Smooth muscle cell (in vitro differentiated cells): ENCODE measurements around the gene RIN3. TPM values are rescaled to one million over a fixed set of nuclear protein-coding genes. Genes with fewer than 3 reads are reported as not detected.

Experiments used
- DNase-seq: peaks from one replicate; lab custom pipeline; 2025; ENCODE audit not compliant: unreplicated experiment; lab: John Stamatoyannopoulos, UW
- H2AFZ ChIP-seq: fragments of 200-600 bp; sonication (generic); 2 replicates; pipeline ENCODE4 v1.6.0; 2016; ENCODE audit warnings: antibody characterized with exemption, low read depth, mild to moderate bottlenecking
- H3F3A ChIP-seq: fragments of 200-600 bp; sonication (generic); 2 replicates; pipeline ENCODE4 v1.6.0; 2017; ENCODE audit warnings: antibody characterized with exemption, low read depth
- H3K27ac ChIP-seq: fragments of 200-600 bp; sonication (generic); 2 replicates; pipeline ENCODE4 v1.5.1; 2016; ENCODE audit warnings: low read depth, mild to moderate bottlenecking
- H3K27me3 ChIP-seq: fragments of 200-600 bp; sonication (generic); 2 replicates; pipeline ENCODE4 v1.6.1; 2016; ENCODE audit warnings: low read depth, mild to moderate bottlenecking
- H3K36me3 ChIP-seq: fragments of 200-600 bp; sonication (generic); 2 replicates; pipeline ENCODE4 v1.5.1; 2016; ENCODE audit warnings: low read depth
- H3K4me1 ChIP-seq: fragments of 200-600 bp; sonication (generic); 2 replicates; pipeline ENCODE4 v1.5.1; 2016; ENCODE audit warnings: low read depth
- H3K4me2 ChIP-seq: fragments of 200-600 bp; sonication (generic); 2 replicates; pipeline ENCODE4 v1.6.0; 2016; ENCODE audit warnings: mild to moderate bottlenecking
- H3K4me3 ChIP-seq: fragments of 200-600 bp; sonication (generic); 2 replicates; pipeline ENCODE4 v1.5.1; 2016; ENCODE audit warnings: mild to moderate bottlenecking
- H3K79me2 ChIP-seq: fragments of 200-600 bp; sonication (generic); 2 replicates; pipeline ENCODE4 v1.6.0; 2016; ENCODE audit warnings: low read depth, mild to moderate bottlenecking
- H3K9ac ChIP-seq: fragments of 200-600 bp; sonication (generic); 2 replicates; pipeline ENCODE4 v1.6.0; 2016; ENCODE audit warnings: low read depth
- H3K9me3 ChIP-seq: fragments of 200-600 bp; sonication (generic); replicated peaks from 2 replicates; pipeline ENCODE4 v1.5.1; 2016; ENCODE audit warnings: low read depth
- H4K20me1 ChIP-seq: fragments of 200-600 bp; sonication (generic); 2 replicates; pipeline ENCODE4 v1.6.0; 2016; ENCODE audit warnings: low read depth
- CTCF ChIP-seq: fragments of 200-600 bp; sonication (generic); IDR thresholded peaks from 2 replicates; pipeline ENCODE4 v1.5.1; 2017; ENCODE audit warnings: borderline replicate concordance, mild to moderate bottlenecking, antibody characterized with exemption; ENCODE audit not compliant: insufficient read depth, poor library complexity, severe bottlenecking
- WGBS: methylation state at CpG from one replicate; pipeline ENCODE4 v1.1.7; 2016; ENCODE audit warnings: low lambda C conversion rate; 5-methylcytosine and 5-hydroxymethylcytosine counted together
- polyA plus RNA-seq: library from polyadenylated mRNA; unstranded; fragments of >200 nt; fragmentation: Nextera tagmentation; extraction: Ambion mirVana; gene quantifications from 2 replicates; pipeline ENCODE4 v1.2.1, GENCODE V29; 2016
- total RNA-seq: library from RNA; depleted of rRNA; stranded (reverse); fragments of >200 nt; gene quantifications from 2 replicates; pipeline ENCODE4 v1.2.3, GENCODE V29; 2014

The RIN3 gene
- total and polyA plus RNA-seq, 2 experiments from 2014 or later: 2.7 to 3.8 TPM

- Histone ChIP-seq H3K9ac (peak overlapping the region; percentile 2), H3K36me3 (no peaks in the 10 kb centered on the region), H3F3A (peaks cover 14% of the 10 kb centered on the region), H3K9me3 (no peaks in the 10 kb centered on the region), H3K27me3 (no peaks in the 10 kb centered on the region), H4K20me1 (no peaks in the 10 kb centered on the region), H3K4me3 (no peak overlapping the region), H3K27ac (peak overlapping the region; percentile 67), H2AFZ (no peak overlapping the region), H3K4me1 (no peaks in the 10 kb centered on the region), H3K4me2 (peak overlapping the region; percentile 5), H3K79me2 (no peaks in the 10 kb centered on the region)
- TF ChIP-seq CTCF: no peak
- WGBS: 45% methylated on average over 4 of the region's 4 CpGs
- DNase-seq: no peak
These were observed 9.7 kb upstream of the RIN3 start for GRCh38 chr14:92503756-92504491.

GRCh38 chr14:92505826-92506225 is 7.8 kb upstream of the RIN3 start:
- Histone ChIP-seq H3F3A (peaks cover 14% of the 10 kb centered on the region), H3K27me3 (no peaks in the 10 kb centered on the region), H3K9me3 (no peaks in the 10 kb centered on the region), H3K27ac (no peak overlapping the region), H2AFZ (no peak overlapping the region), H4K20me1 (no peaks in the 10 kb centered on the region), H3K4me1 (no peaks in the 10 kb centered on the region), H3K4me3 (no peak overlapping the region), H3K36me3 (no peaks in the 10 kb centered on the region), H3K79me2 (no peaks in the 10 kb centered on the region), H3K9ac (no peak overlapping the region), H3K4me2 (no peak overlapping the region)
- no peak for TF ChIP-seq CTCF
- DNase-seq: no peak
- WGBS: 96% methylated on average over 5 of the region's 5 CpGs

- no peaks in the 10 kb centered on the region for H3K4me1 ChIP-seq
- no peaks in the 10 kb centered on the region for H3K9me3 ChIP-seq
- no peaks in the 10 kb centered on the region for H3K27me3 ChIP-seq
- no peak overlapping the region for H3K27ac ChIP-seq
- H3K4me2 ChIP-seq: no peak overlapping the region
- H3K79me2 ChIP-seq: no peaks in the 10 kb centered on the region
- 90% methylated on average over 3 of the region's 3 CpGs for WGBS
- DNase-seq: no peak
- no peak overlapping the region for H3K9ac ChIP-seq
- H3K4me3 ChIP-seq: no peak overlapping the region
- H2AFZ ChIP-seq: no peak overlapping the region
- no peak for TF ChIP-seq CTCF
- H4K20me1 ChIP-seq: no peaks in the 10 kb centered on the region
- peaks cover 14% of the 10 kb centered on the region for H3F3A ChIP-seq
- no peaks in the 10 kb centered on the region for H3K36me3 ChIP-seq
These were observed 7.3 kb upstream of the RIN3 start for GRCh38 chr14:92506231-92506630.
